Brain microvascular endothelial cell (primary cell): ENCODE measurements around the gene MEAF6.
A peak's percentile ranks its signal among the peaks of the same experiment; 100 is the strongest.

Source experiments
- DNase-seq: peaks from one replicate; pipeline ENCODE4 v3.0.0-alpha.2; 2020
- H3K27ac ChIP-seq: fragments of 250-450 bp; sonication (Bioruptor Pico); 2 replicates; pipeline ENCODE4 v1.5.1; 2020; ENCODE audit warnings: mild to moderate bottlenecking, moderate library complexity
- H3K27me3 ChIP-seq: fragments of 250-450 bp; sonication (Bioruptor Pico); replicated peaks from 2 replicates; pipeline ENCODE4 v1.5.1; 2020; ENCODE audit warnings: mild to moderate bottlenecking
- H3K36me3 ChIP-seq: fragments of 250-450 bp; sonication (Bioruptor Pico); replicated peaks from 2 replicates; pipeline ENCODE4 v1.5.1; 2020; ENCODE audit warnings: mild to moderate bottlenecking
- H3K4me3 ChIP-seq: 2 replicates; pipeline ENCODE4 v1.5.1; 2011; ENCODE audit warnings: low read depth, mild to moderate bottlenecking, control low read depth, low read length, moderate library complexity
- CTCF ChIP-seq: IDR thresholded peaks from 2 replicates; pipeline ENCODE4 v1.5.1; 2011; ENCODE audit warnings: low read depth, mild to moderate bottlenecking, moderate library complexity, low read length, control low read depth, inconsistent platforms; ENCODE audit errors: missing control alignments
- in situ Hi-C: cut with HindIII; loops from 2 replicates; pipeline ENCODE4 v1.10.0; 2017; ENCODE audit warnings: low sequenced_read_pairs, low pct_ligation_motif_present

MEAF6 gene

GRCh38 chr1:37493336-37494098 lies 21.0 kb downstream of the MEAF6 start:
- in situ Hi-C loops: no loop called here
- peaks cover 33% of the 10 kb centered on the region for H3K36me3 ChIP-seq
- H3K4me3 ChIP-seq: no peak overlapping the region

GRCh38 chr1:37487619-37487984 lies 27.0 kb downstream of the MEAF6 start:
- TF ChIP-seq CTCF: no peak
- Histone ChIP-seq H3K4me3 (no peak overlapping the region), H3K27me3 (no peaks in the 10 kb centered on the region), H3K27ac (no peak overlapping the region), H3K36me3 (peaks cover 37% of the 10 kb centered on the region)
- in situ Hi-C loops: no loop called here
- no peak for DNase-seq

More at GRCh38 chr1:37493336-37494098, 21.0 kb downstream of the MEAF6 start:
- no peaks in the 10 kb centered on the region for H3K27me3 ChIP-seq
- no peak for TF ChIP-seq CTCF
- no peak overlapping the region for H3K27ac ChIP-seq
- DNase-seq: no peak

- Histone ChIP-seq H3K27ac (no peak overlapping the region), H3K4me3 (no peak overlapping the region), H3K36me3 (peaks cover 39% of the 10 kb centered on the region), H3K27me3 (no peaks in the 10 kb centered on the region)
- peak; percentile 67 for DNase-seq
- TF ChIP-seq CTCF: peak; percentile 99
- in situ Hi-C loops: no loop called here
These were observed 27.6 kb downstream of the MEAF6 start for GRCh38 chr1:37486680-37487618.

GRCh38 chr1:37485902-37486679 lies 28.5 kb downstream of the MEAF6 start:
- H3K27ac ChIP-seq: no peak overlapping the region
- in situ Hi-C loops: no loop called here
- DNase-seq: no peak
- TF ChIP-seq CTCF: no peak
- no peaks in the 10 kb centered on the region for H3K27me3 ChIP-seq
- peaks cover 44% of the 10 kb centered on the region for H3K36me3 ChIP-seq
- H3K4me3 ChIP-seq: no peak overlapping the region

GRCh38 chr1:37484325-37485051 lies 30.1 kb downstream of the MEAF6 start:
- in situ Hi-C loops: no loop called here
- peaks cover 50% of the 10 kb centered on the region for H3K36me3 ChIP-seq
- H3K27ac ChIP-seq: no peak overlapping the region
- no peak for DNase-seq
- H3K4me3 ChIP-seq: no peak overlapping the region
- no peak for TF ChIP-seq CTCF
- H3K27me3 ChIP-seq: no peaks in the 10 kb centered on the region
